PFSK-1 (cell line): ENCODE measurements around the gene PATL1.

Source experiments
- FOXP2 ChIP-seq: optimal IDR thresholded peaks from 2 replicates; pipeline ENCODE3; 2011; ENCODE audit warnings: borderline replicate concordance, control low read depth, inconsistent platforms; ENCODE audit not compliant: insufficient read depth; ENCODE audit errors: extremely low read length, extremely low read depth
- POLR2AphosphoS5 ChIP-seq: IDR thresholded peaks from 2 replicates; pipeline ENCODE4 v1.6.1; 2012; ENCODE audit warnings: low read depth, mild to moderate bottlenecking, control low read depth, low read length, moderate library complexity
- SIN3A ChIP-seq: IDR thresholded peaks from 2 replicates; pipeline ENCODE4 v1.6.1; 2012; ENCODE audit warnings: mild to moderate bottlenecking, low read length, moderate library complexity, borderline replicate concordance; ENCODE audit not compliant: insufficient read depth
- TAF1 ChIP-seq: IDR thresholded peaks from 2 replicates; pipeline ENCODE4 v1.6.1; 2012; ENCODE audit warnings: low read length, control low read depth, borderline replicate concordance; ENCODE audit not compliant: insufficient read depth
- TF ChIP-seq, protein P1 (sequence below), 2 experiments: IDR thresholded peaks; 2 replicates each; pipeline versions ENCODE4 v1.6.1 to v1.8.0; 2011 to 2012; ENCODE audit warnings: low read depth in 2 of 2, low read length in 2 of 2, control low read depth in 1 of 2, inconsistent platforms in 1 of 2, mild to moderate bottlenecking in 1 of 2, moderate library complexity in 1 of 2; ENCODE audit not compliant: insufficient read depth in 1 of 2

The PATL1 gene

DNA sequence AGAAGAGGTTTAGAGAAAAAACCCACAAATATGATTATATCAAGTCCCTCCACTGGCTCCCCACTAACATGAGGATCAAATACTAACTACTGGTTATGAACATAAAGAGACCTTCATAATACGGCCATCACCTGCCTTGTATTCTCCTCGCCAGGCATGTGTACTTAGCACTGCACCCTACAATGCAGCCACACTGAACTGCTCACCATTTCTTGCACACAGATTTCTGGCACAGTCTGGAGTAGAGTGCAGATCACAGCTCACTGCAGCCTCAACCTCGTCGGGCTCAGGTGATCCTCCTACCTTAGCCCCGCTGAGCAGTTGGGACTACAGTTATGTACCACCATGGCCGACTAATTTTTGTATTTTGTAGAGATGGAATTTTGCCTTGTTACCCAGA lies 66.4 kb downstream of the PATL1 start:
- TF ChIP-seq POLR2AphosphoS5 (no peak), TAF1 (no peak), SIN3A (no peak), FOXP2 (no peak)
- TF ChIP-seq, protein P1, sequence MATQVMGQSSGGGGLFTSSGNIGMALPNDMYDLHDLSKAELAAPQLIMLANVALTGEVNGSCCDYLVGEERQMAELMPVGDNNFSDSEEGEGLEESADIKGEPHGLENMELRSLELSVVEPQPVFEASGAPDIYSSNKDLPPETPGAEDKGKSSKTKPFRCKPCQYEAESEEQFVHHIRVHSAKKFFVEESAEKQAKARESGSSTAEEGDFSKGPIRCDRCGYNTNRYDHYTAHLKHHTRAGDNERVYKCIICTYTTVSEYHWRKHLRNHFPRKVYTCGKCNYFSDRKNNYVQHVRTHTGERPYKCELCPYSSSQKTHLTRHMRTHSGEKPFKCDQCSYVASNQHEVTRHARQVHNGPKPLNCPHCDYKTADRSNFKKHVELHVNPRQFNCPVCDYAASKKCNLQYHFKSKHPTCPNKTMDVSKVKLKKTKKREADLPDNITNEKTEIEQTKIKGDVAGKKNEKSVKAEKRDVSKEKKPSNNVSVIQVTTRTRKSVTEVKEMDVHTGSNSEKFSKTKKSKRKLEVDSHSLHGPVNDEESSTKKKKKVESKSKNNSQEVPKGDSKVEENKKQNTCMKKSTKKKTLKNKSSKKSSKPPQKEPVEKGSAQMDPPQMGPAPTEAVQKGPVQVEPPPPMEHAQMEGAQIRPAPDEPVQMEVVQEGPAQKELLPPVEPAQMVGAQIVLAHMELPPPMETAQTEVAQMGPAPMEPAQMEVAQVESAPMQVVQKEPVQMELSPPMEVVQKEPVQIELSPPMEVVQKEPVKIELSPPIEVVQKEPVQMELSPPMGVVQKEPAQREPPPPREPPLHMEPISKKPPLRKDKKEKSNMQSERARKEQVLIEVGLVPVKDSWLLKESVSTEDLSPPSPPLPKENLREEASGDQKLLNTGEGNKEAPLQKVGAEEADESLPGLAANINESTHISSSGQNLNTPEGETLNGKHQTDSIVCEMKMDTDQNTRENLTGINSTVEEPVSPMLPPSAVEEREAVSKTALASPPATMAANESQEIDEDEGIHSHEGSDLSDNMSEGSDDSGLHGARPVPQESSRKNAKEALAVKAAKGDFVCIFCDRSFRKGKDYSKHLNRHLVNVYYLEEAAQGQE (IDR thresholded peaks at IDR 0.05; ENCODE audit: insufficient read depth in 1 of 2, low read depth in 2 of 2, low read length in 2 of 2), result no peak

DNA sequence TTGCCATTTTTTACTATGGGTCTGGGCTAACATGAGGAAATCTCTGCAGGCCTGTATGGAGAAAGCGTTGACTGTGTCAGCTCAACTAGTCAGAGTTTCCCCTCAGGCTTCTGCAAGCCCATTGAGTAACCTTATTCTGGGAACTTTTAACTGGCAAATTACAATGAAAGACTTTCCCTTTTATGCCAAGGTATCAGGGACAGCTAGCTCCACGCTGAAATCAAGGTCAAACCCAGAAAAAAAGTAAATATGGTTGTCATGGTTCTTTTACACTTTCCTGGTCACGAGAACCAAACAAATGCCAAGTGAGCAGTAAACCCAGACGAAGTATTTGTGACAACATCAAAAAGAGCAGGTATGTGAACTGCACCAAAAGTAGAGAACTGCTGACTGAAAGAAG lies 67.0 kb downstream of the PATL1 start:
- TF ChIP-seq SIN3A, result no peak
- TF ChIP-seq FOXP2, result no peak
- no peak for TF ChIP-seq POLR2AphosphoS5
- TF ChIP-seq, protein P1 (IDR thresholded peaks at IDR 0.05; ENCODE audit: insufficient read depth in 1 of 2, low read depth in 2 of 2, low read length in 2 of 2), result no peak
- no peak for TF ChIP-seq TAF1

- no peak for TF ChIP-seq TAF1
- TF ChIP-seq SIN3A, result no peak
- TF ChIP-seq FOXP2, result no peak
- TF ChIP-seq, protein P1 (IDR thresholded peaks at IDR 0.05; ENCODE audit: insufficient read depth in 1 of 2, low read depth in 2 of 2, low read length in 2 of 2), result no peak
- TF ChIP-seq POLR2AphosphoS5, result no peak
Observed at GRCh38 chr11:59600636-59601035, 68.2 kb downstream of the PATL1 start.

DNA sequence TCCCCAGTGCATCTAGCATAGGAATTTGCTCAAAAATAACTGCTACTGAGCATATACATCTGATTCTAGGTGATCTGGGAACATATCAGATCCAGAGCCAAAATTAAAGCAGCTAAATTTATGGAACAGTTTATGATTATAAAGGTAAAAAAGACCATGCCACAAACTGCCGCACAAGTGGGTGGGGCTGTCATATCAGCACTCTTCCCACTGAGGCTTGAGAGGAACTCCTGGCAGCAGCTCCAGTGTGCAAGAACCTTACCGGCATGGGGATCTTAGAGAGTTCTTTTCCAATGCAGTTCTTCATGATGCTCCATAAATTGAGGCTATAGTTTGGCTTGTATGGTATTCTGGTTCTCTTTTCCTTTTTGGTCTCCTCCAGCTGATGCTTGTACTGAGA lies 68.6 kb downstream of the PATL1 start:
- no peak for TF ChIP-seq SIN3A
- TF ChIP-seq, protein P1 (IDR thresholded peaks at IDR 0.05; ENCODE audit: insufficient read depth in 1 of 2, low read depth in 2 of 2, low read length in 2 of 2), result no peak
- no peak for TF ChIP-seq FOXP2

- TF ChIP-seq, protein P1 (IDR thresholded peaks at IDR 0.05; ENCODE audit: insufficient read depth in 1 of 2, low read depth in 2 of 2, low read length in 2 of 2), result no peak
- TF ChIP-seq TAF1, result no peak
- no peak for TF ChIP-seq POLR2AphosphoS5
- no peak for TF ChIP-seq SIN3A
- no peak for TF ChIP-seq FOXP2
Observed at GRCh38 chr11:59598961-59599360, 69.9 kb downstream of the PATL1 start.
